Prostate gland (tissue), 2 donors: ENCODE results near the gene FMN1.

Source experiments
- CTCF ChIP-seq, 4 experiments: fragments of 200-600 bp in 2 of 4; fragments of 450-650 bp in 2 of 4; sonication (generic) in 2 of 4; IDR thresholded peaks; 1 replicate in 3 of 4; 2 replicates in 1 of 4; pipeline ENCODE4 v1.5.1; 2016 to 2019; ENCODE audit warnings: antibody characterized with exemption in 4 of 4, mild to moderate bottlenecking in 2 of 4, moderate library complexity in 2 of 4
- POLR2A ChIP-seq: fragments of 450-650 bp; IDR thresholded peaks from one replicate; pipeline ENCODE4 v1.6.1; 2016; ENCODE audit warnings: antibody characterized with exemption, mild to moderate bottlenecking

GRCh38 chr15:32959077-32959476 is 235.4 kb downstream of the FMN1 start:
- no peak for TF ChIP-seq CTCF (IDR thresholded peaks at IDR 0.05)
- no peak for TF ChIP-seq POLR2A
